Astrocyte (in vitro differentiated cells and primary cell): ENCODE results near the gene CHST3. TPM values are rescaled to one million over a fixed set of nuclear protein-coding genes. Genes with fewer than 3 reads are reported as not detected.
A peak's percentile ranks its signal among the peaks of the same experiment; 100 is the strongest.

Experiments used
- DNase-seq: peaks from one replicate; pipeline ENCODE4 v3.0.0-alpha.2; 2010; ENCODE audit warnings: low read depth
- FAIRE-seq: peaks from 2 replicates; lab custom pipeline; 2011; peaks lifted over from hg19 to GRCh38; lab: Jason Lieb, UNC
- H2AFZ ChIP-seq: 2 replicates; pipeline ENCODE4 v1.6.0; 2012; ENCODE audit warnings: low read depth, low read length, inconsistent platforms
- H3K27ac ChIP-seq: 2 replicates; pipeline ENCODE4 v1.5.1; 2011; ENCODE audit warnings: low read depth, low read length, inconsistent platforms
- H3K27me3 ChIP-seq: 2 replicates; pipeline ENCODE4 v1.6.0; 2011; ENCODE audit warnings: low read length, inconsistent platforms; ENCODE audit not compliant: insufficient read depth
- H3K36me3 ChIP-seq: 2 replicates; pipeline ENCODE4 v1.5.1; 2011; ENCODE audit warnings: low read length, inconsistent platforms; ENCODE audit not compliant: insufficient read depth
- H3K4me1 ChIP-seq: 2 replicates; pipeline ENCODE4 v1.5.1; 2011; ENCODE audit warnings: low read length, inconsistent platforms; ENCODE audit not compliant: insufficient read depth
- H3K4me2 ChIP-seq: 2 replicates; pipeline ENCODE4 v1.6.0; 2012; ENCODE audit warnings: low read length, inconsistent platforms
- H3K4me3 ChIP-seq: 2 replicates; pipeline ENCODE4 v1.5.1; 2011; ENCODE audit warnings: low read depth, mild to moderate bottlenecking, low read length, inconsistent platforms; ENCODE audit not compliant: insufficient read depth
- H3K79me2 ChIP-seq: 2 replicates; pipeline ENCODE4 v1.6.0; 2012; ENCODE audit warnings: mild to moderate bottlenecking, low read length, inconsistent platforms; ENCODE audit not compliant: insufficient read depth
- H3K9ac ChIP-seq: 2 replicates; pipeline ENCODE4 v1.6.0; 2012; ENCODE audit warnings: mild to moderate bottlenecking, low read length, inconsistent platforms
- H3K9me3 ChIP-seq: 2 replicates; pipeline ENCODE4 v1.5.1; 2012; ENCODE audit warnings: low read depth, mild to moderate bottlenecking, low read length, inconsistent platforms; ENCODE audit not compliant: insufficient read depth
- H4K20me1 ChIP-seq: 2 replicates; pipeline ENCODE4 v1.6.0; 2012; ENCODE audit warnings: low read length, inconsistent platforms; ENCODE audit not compliant: insufficient read depth
- H3K27ac Mint-ChIP-seq: one replicate; pipeline ENCODE4 v1.8.0; 2021; ENCODE audit warnings: mild to moderate bottlenecking, mixed read lengths; ENCODE audit not compliant: unreplicated experiment
- H3K27me3 Mint-ChIP-seq: one replicate; pipeline ENCODE4 v1.8.0; 2021; ENCODE audit warnings: low read depth, mixed read lengths; ENCODE audit not compliant: unreplicated experiment
- H3K36me3 Mint-ChIP-seq: one replicate; pipeline ENCODE4 v1.8.0; 2021; ENCODE audit warnings: low read depth, mixed read lengths; ENCODE audit not compliant: unreplicated experiment
- H3K4me1 Mint-ChIP-seq: one replicate; pipeline ENCODE4 v1.8.0; 2021; ENCODE audit warnings: low read depth, mixed read lengths; ENCODE audit not compliant: unreplicated experiment
- H3K4me3 Mint-ChIP-seq: one replicate; pipeline ENCODE4 v1.8.0; 2021; ENCODE audit warnings: mild to moderate bottlenecking, moderate library complexity, mixed read lengths; ENCODE audit not compliant: unreplicated experiment
- H3K9me3 Mint-ChIP-seq: one replicate; pipeline ENCODE4 v1.8.0; 2021; ENCODE audit warnings: mild to moderate bottlenecking, mixed read lengths; ENCODE audit not compliant: unreplicated experiment
- EZH2 ChIP-seq: IDR thresholded peaks from 2 replicates; pipeline ENCODE4 v1.6.1; 2012; ENCODE audit warnings: mild to moderate bottlenecking, low read length, inconsistent platforms; ENCODE audit not compliant: insufficient read depth
- total RNA-seq: library from RNA; stranded (reverse); gene quantifications from 2 replicates; pipeline ENCODE4 v1.2.1, GENCODE V29; 2021
- TF ChIP-seq, protein P1 (sequence below): IDR thresholded peaks from 2 replicates; pipeline ENCODE4 v1.5.1; 2011; ENCODE audit warnings: low read depth, mild to moderate bottlenecking, inconsistent platforms, low read length, moderate library complexity; ENCODE audit not compliant: insufficient read depth

CHST3 gene
- total RNA-seq, 1 donor from 2014 or later: 43.5 TPM

DNA sequence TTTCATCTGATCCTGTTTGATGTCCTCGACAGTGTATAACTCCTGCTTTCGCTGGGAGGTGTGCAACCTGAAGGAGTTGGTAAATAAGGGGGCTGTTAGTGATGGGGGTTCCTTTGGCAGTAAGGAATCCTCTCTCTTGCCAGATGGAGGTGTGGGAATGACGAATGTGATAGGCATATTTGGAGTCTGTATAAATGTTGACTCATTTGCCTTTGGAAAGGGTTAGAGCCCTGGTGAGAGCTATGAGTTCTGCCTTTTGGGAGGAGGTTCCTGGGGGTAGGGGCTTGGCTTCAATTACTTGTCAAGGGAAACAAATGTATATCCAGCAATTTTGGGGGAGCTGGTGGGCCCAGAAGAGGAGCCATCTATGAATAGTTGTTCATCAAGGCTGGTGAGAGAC, 11.4 kb upstream of the CHST3 start:
- H3K27me3 ChIP-seq: peaks cover 4% of the 10 kb centered on the region
- no peak overlapping the region for H2AFZ ChIP-seq
- Mint-ChIP-seq H3K4me3 (no peak overlapping the region), H3K9me3 (peaks cover 25% of the 10 kb centered on the region), H3K27ac (no peak overlapping the region), H3K4me1 (peaks cover 3% of the 10 kb centered on the region), H3K27me3 (no peaks in the 10 kb centered on the region), H3K36me3 (no peaks in the 10 kb centered on the region)
- FAIRE-seq (no peak), DNase-seq (no peak)
- H3K27ac ChIP-seq: no peak overlapping the region
- TF ChIP-seq, protein P1, sequence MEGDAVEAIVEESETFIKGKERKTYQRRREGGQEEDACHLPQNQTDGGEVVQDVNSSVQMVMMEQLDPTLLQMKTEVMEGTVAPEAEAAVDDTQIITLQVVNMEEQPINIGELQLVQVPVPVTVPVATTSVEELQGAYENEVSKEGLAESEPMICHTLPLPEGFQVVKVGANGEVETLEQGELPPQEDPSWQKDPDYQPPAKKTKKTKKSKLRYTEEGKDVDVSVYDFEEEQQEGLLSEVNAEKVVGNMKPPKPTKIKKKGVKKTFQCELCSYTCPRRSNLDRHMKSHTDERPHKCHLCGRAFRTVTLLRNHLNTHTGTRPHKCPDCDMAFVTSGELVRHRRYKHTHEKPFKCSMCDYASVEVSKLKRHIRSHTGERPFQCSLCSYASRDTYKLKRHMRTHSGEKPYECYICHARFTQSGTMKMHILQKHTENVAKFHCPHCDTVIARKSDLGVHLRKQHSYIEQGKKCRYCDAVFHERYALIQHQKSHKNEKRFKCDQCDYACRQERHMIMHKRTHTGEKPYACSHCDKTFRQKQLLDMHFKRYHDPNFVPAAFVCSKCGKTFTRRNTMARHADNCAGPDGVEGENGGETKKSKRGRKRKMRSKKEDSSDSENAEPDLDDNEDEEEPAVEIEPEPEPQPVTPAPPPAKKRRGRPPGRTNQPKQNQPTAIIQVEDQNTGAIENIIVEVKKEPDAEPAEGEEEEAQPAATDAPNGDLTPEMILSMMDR: no peak
- no peak for TF ChIP-seq EZH2
- no peaks in the 10 kb centered on the region for H3K79me2 ChIP-seq
- no peak overlapping the region for H3K9ac ChIP-seq
- no peak overlapping the region for H3K4me3 ChIP-seq
- no peaks in the 10 kb centered on the region for H3K36me3 ChIP-seq
- H3K4me1 ChIP-seq: no peaks in the 10 kb centered on the region
- no peaks in the 10 kb centered on the region for H4K20me1 ChIP-seq
- H3K4me2 ChIP-seq: no peak overlapping the region
- peaks cover 12% of the 10 kb centered on the region for H3K9me3 ChIP-seq

DNA sequence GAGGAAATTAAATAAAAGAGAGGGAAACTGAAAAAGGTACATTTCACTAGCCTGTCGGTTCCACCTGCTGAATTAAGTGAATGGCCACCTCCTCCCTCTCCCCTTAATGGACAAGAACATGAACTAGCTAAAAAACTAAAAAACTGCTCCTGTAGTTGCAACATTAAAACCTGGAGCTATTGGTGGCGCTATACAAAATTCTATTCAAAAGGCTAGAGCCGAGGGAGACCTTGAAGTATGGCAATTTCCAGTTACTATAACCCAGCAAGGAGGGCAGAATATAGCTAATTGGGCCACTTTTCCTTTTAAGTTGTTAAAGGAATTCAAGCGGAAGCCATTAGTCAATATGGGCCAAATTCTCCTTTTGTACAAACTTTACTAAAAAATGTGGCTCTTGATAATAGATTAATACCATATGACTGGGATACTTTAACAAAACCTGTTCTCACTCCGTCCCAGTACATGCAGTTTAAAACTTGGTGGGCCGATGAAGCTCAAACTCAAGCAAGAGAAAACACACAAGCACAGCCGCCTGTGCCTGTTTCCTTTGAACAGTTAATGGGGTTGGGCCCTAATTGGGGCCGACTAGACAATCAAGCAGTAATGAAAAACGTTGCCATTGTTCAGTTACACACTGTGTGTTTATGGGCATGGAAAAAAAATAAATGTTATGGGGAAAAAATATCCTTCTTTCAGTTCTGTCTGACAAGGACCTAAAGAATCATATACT, 6.5 kb upstream of the CHST3 start:
- Mint-ChIP-seq H3K4me3 (no peak overlapping the region), H3K4me1 (peaks cover 3% of the 10 kb centered on the region), H3K27me3 (no peaks in the 10 kb centered on the region), H3K9me3 (peaks cover 11% of the 10 kb centered on the region), H3K36me3 (peaks cover 2% of the 10 kb centered on the region), H3K27ac (no peak overlapping the region)
- H3K4me3 ChIP-seq: no peak overlapping the region
- H4K20me1 ChIP-seq: no peaks in the 10 kb centered on the region
- no peak for TF ChIP-seq EZH2
- TF ChIP-seq, protein P1: peak; percentile 22
- DNase-seq: no peak
- no peaks in the 10 kb centered on the region for H3K36me3 ChIP-seq
- no peaks in the 10 kb centered on the region for H3K79me2 ChIP-seq
- no peak overlapping the region for H3K27ac ChIP-seq
- FAIRE-seq: no peak
- no peaks in the 10 kb centered on the region for H3K27me3 ChIP-seq
- no peak overlapping the region for H2AFZ ChIP-seq
- H3K9ac ChIP-seq: no peak overlapping the region
- peaks cover 7% of the 10 kb centered on the region for H3K9me3 ChIP-seq
- no peaks in the 10 kb centered on the region for H3K4me1 ChIP-seq
- no peak overlapping the region for H3K4me2 ChIP-seq

DNA sequence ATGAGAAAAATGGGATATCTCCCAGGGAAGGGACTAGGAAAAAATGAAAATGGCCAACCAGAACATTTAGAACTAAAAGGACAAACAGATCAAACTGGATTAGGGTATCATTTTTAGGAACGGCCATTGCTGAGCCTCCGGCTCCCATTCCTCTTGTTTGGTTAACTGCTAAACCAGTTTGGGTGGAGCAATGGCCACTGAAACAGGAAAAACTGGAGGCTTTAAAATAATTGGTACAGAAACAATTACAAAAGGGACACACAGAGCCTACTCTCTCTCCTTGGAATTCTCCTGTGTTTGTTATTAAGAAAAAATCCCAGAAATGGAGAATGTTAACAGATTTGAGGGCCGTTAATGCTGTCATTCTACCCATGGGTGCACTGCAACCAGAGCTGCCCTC, 4.7 kb upstream of the CHST3 start:
- peaks cover 2% of the 10 kb centered on the region for H3K36me3 Mint-ChIP-seq
- Histone ChIP-seq H3K79me2 (no peaks in the 10 kb centered on the region), H3K4me1 (peaks cover 6% of the 10 kb centered on the region), H3K36me3 (no peaks in the 10 kb centered on the region), H2AFZ (no peak overlapping the region), H3K9ac (no peak overlapping the region), H3K4me3 (no peak overlapping the region), H3K27me3 (no peaks in the 10 kb centered on the region), H3K27ac (no peak overlapping the region), H4K20me1 (no peaks in the 10 kb centered on the region), H3K4me2 (no peak overlapping the region), H3K9me3 (peaks cover 7% of the 10 kb centered on the region)
- no peak overlapping the region for H3K4me3 Mint-ChIP-seq
- no peak overlapping the region for H3K27ac Mint-ChIP-seq
- TF ChIP-seq EZH2: no peak
- TF ChIP-seq, protein P1: no peak
- peaks cover 3% of the 10 kb centered on the region for H3K4me1 Mint-ChIP-seq
- peaks cover 10% of the 10 kb centered on the region for H3K9me3 Mint-ChIP-seq
- FAIRE-seq (no peak), DNase-seq (no peak)
- no peaks in the 10 kb centered on the region for H3K27me3 Mint-ChIP-seq
